ENCODE results near the gene RIOK3.

Gene RIOK3

DNA sequence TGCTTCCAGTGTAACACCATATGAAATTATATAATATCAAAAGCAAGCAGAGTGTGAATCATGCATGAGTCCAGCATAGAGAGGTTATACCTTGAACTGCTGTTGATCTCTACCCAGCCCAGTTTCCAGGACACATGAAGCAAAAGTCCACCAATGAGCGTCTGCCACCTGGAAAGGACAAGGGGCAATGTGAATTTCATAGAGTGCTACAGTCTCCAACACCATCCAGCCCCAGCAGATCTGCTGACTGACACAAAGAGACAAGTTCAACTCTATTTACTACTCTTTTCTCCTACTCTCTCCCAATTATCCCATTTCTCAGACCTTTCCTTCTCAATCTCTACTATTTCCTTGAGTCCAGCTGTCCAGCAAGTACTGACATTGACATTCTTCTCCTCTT is 31.8 kb upstream of the RIOK3 start:
- Histone ChIP-seq H3K4me1 (ENCODE audit: control insufficient read depth, insufficient read depth, low read length) (no peaks in the 10 kb centered on the region), H3K27ac (ENCODE audit: extremely low read depth, low read depth, low read length) (no peak overlapping the region), H3K4me3 (ENCODE audit: low read depth, low read length) (no peak overlapping the region), H3K9me3 (ENCODE audit: control insufficient read depth, insufficient read depth, low read depth, low read length) (no peaks in the 10 kb centered on the region), H3K36me3 (ENCODE audit: control insufficient read depth in 2 of 2, insufficient read depth in 1 of 2, low read length in 2 of 2) (peaks cover 0 to 3% of the 10 kb centered on the region in 2 experiments; a peak in 1 of 3 replicates)
- ChIA-PET POLR2A (no interaction called here), CTCF (no interaction called here)
- TF ChIP-seq RBAK (tag by site-specific recombination; IDR thresholded peaks at IDR 0.05), result no peak

DNA sequence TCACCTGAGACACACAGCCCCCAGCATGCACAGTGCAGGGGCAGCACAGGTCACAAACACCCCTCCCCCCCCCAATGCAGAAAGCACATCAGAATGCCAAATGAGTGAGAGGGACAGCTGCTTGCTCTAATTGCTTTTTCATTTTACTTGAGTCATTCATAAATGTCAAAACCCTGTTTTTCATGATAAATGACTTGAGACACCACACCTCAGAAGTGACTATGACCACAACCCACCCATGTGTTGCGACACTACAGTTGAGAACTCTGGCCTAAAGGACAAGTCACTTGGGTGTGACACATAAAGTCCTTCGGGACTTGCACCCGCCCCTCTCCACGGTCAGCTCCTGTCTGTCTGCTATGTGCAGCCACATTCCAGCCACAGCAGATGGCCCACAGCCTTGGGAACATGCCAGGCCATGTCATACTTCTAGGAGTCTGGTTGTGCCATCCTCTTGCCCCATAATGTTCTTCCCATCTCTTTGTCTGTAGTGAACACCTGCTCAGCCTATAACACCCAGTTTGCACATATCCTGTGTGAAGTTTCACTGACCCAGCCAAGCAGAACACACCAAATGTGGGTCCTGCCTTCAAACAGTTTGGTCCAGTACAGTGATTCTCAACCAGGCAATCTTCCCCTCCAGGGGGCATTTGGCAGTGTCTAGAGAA is 30.2 kb upstream of the RIOK3 start:
- H3K36me3 ChIP-seq (ENCODE audit: control insufficient read depth in 2 of 2, insufficient read depth in 1 of 2, low read length in 2 of 2), result no peaks in the 10 kb centered on the region
- H3K9me3 ChIP-seq (ENCODE audit: control insufficient read depth, insufficient read depth, low read depth, low read length), result no peaks in the 10 kb centered on the region
- ChIA-PET CTCF (interaction anchor here (0.6 to 1.2 kb wide), 4 partner anchors 11 to 439 kb away, joined by 3 to 5 read pairs (median 4); no protein-coding TSS in a partner anchor), POLR2A (no interaction called here)
- H3K4me3 ChIP-seq (ENCODE audit: low read depth, low read length), result no peak overlapping the region
- no peaks in the 10 kb centered on the region for H3K4me1 ChIP-seq (ENCODE audit: control insufficient read depth, insufficient read depth, low read length)
- no peak overlapping the region for H3K27ac ChIP-seq (ENCODE audit: extremely low read depth, low read depth, low read length)
- TF ChIP-seq, protein P1, sequence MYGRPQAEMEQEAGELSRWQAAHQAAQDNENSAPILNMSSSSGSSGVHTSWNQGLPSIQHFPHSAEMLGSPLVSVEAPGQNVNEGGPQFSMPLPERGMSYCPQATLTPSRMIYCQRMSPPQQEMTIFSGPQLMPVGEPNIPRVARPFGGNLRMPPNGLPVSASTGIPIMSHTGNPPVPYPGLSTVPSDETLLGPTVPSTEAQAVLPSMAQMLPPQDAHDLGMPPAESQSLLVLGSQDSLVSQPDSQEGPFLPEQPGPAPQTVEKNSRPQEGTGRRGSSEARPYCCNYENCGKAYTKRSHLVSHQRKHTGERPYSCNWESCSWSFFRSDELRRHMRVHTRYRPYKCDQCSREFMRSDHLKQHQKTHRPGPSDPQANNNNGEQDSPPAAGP (tag by site-specific recombination; IDR thresholded peaks at IDR 0.05), result 0 out of 2 replicates have a peak, but pooled peaks have one; percentile 30
- TF ChIP-seq KLF1 (tag by site-specific recombination; IDR thresholded peaks at IDR 0.05), result peak; percentile 56
- no peak for TF ChIP-seq ZFP41 (tag by site-specific recombination; IDR thresholded peaks at IDR 0.05; ENCODE audit: borderline replicate concordance)
- 0 out of 2 replicates have a peak, but pooled peaks have one; percentile 14 for TF ChIP-seq FEZF1 (tag by site-specific recombination; IDR thresholded peaks at IDR 0.05)

DNA sequence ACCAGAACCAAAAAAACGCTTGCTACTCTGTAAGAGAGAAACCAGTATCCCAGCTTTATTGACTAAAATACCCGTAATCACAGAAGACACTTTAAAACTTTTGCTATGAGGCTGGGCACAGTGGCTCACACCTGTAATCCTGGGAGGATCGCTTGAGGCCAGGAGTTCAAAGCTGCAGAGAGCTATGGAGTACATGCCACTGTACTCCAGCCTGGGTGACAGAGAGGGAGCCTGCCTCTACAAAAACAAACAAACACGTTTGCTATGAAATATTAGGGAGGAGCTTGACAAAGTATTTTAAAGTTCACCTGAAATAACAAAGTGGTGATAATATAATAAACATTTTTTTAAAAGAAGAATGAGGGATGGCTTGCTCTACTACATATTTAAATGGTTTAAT is 28.5 kb upstream of the RIOK3 start:
- H3K4me1 ChIP-seq (ENCODE audit: control insufficient read depth, insufficient read depth, low read length), result no peaks in the 10 kb centered on the region
- H3K27ac ChIP-seq (ENCODE audit: extremely low read depth, low read depth, low read length), result no peak overlapping the region
- H3K36me3 ChIP-seq (ENCODE audit: control insufficient read depth in 2 of 2, insufficient read depth in 1 of 2, low read length in 2 of 2), result peaks cover 0 to 5% of the 10 kb centered on the region in 2 experiments; a peak in 1 of 3 replicates
- POLR2A ChIA-PET, result no interaction called here
- no peaks in the 10 kb centered on the region for H3K9me3 ChIP-seq (ENCODE audit: control insufficient read depth, insufficient read depth, low read depth, low read length)
- CTCF ChIA-PET, result interaction anchor here (0.5 to 1.6 kb wide), 3 partner anchors 13 to 19 kb away, joined by 3 read pairs; no protein-coding TSS in a partner anchor
- H3K4me3 ChIP-seq (ENCODE audit: low read depth, low read length), result no peak overlapping the region
- TF ChIP-seq ZNF544 (tag by site-specific recombination; IDR thresholded peaks at IDR 0.05), result no peak
- TF ChIP-seq ZNF132 (tag by site-specific recombination; IDR thresholded peaks at IDR 0.05; ENCODE audit: borderline replicate concordance), result no peak
- TF ChIP-seq HOXC10 (CRISPR knock-in tag; IDR thresholded peaks at IDR 0.05), result no peak
- TF ChIP-seq, protein P2, sequence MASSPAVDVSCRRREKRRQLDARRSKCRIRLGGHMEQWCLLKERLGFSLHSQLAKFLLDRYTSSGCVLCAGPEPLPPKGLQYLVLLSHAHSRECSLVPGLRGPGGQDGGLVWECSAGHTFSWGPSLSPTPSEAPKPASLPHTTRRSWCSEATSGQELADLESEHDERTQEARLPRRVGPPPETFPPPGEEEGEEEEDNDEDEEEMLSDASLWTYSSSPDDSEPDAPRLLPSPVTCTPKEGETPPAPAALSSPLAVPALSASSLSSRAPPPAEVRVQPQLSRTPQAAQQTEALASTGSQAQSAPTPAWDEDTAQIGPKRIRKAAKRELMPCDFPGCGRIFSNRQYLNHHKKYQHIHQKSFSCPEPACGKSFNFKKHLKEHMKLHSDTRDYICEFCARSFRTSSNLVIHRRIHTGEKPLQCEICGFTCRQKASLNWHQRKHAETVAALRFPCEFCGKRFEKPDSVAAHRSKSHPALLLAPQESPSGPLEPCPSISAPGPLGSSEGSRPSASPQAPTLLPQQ (tag by site-specific recombination; IDR thresholded peaks at IDR 0.05), result no peak
- TF ChIP-seq, protein P3, sequence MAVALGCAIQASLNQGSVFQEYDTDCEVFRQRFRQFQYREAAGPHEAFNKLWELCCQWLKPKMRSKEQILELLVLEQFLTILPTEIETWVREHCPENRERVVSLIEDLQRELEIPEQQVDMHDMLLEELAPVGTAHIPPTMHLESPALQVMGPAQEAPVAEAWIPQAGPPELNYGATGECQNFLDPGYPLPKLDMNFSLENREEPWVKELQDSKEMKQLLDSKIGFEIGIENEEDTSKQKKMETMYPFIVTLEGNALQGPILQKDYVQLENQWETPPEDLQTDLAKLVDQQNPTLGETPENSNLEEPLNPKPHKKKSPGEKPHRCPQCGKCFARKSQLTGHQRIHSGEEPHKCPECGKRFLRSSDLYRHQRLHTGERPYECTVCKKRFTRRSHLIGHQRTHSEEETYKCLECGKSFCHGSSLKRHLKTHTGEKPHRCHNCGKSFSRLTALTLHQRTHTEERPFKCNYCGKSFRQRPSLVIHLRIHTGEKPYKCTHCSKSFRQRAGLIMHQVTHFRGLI (tag by site-specific recombination; IDR thresholded peaks at IDR 0.05), result no peak
- TF ChIP-seq ZNF555 (tag by site-specific recombination; conservative IDR thresholded peaks at IDR 0.05), result no peak
- no peak for TF ChIP-seq ZNF843 (tag by site-specific recombination; IDR thresholded peaks at IDR 0.05)
- no peak for TF ChIP-seq FEZF1 (tag by site-specific recombination; IDR thresholded peaks at IDR 0.05)
- TF ChIP-seq TRIM28 (IDR thresholded peaks at IDR 0.05; ENCODE audit: borderline replicate concordance, low read length), result no peak
- TF ChIP-seq, protein P4, sequence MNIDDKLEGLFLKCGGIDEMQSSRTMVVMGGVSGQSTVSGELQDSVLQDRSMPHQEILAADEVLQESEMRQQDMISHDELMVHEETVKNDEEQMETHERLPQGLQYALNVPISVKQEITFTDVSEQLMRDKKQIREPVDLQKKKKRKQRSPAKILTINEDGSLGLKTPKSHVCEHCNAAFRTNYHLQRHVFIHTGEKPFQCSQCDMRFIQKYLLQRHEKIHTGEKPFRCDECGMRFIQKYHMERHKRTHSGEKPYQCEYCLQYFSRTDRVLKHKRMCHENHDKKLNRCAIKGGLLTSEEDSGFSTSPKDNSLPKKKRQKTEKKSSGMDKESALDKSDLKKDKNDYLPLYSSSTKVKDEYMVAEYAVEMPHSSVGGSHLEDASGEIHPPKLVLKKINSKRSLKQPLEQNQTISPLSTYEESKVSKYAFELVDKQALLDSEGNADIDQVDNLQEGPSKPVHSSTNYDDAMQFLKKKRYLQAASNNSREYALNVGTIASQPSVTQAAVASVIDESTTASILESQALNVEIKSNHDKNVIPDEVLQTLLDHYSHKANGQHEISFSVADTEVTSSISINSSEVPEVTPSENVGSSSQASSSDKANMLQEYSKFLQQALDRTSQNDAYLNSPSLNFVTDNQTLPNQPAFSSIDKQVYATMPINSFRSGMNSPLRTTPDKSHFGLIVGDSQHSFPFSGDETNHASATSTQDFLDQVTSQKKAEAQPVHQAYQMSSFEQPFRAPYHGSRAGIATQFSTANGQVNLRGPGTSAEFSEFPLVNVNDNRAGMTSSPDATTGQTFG (tag by site-specific recombination; IDR thresholded peaks at IDR 0.05; ENCODE audit: borderline replicate concordance), result no peak
- TF ChIP-seq ZNF248 (tag by site-specific recombination; IDR thresholded peaks at IDR 0.05), result no peak
- TF ChIP-seq, protein P5, sequence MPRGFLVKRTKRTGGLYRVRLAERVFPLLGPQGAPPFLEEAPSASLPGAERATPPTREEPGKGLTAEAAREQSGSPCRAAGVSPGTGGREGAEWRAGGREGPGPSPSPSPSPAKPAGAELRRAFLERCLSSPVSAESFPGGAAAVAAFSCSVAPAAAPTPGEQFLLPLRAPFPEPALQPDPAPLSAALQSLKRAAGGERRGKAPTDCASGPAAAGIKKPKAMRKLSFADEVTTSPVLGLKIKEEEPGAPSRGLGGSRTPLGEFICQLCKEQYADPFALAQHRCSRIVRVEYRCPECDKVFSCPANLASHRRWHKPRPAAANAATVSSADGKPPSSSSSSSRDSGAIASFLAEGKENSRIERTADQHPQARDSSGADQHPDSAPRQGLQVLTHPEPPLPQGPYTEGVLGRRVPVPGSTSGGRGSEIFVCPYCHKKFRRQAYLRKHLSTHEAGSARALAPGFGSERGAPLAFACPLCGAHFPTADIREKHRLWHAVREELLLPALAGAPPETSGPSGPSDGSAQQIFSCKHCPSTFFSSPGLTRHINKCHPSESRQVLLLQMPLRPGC (tag by site-specific recombination; IDR thresholded peaks at IDR 0.05), result no peak
- TF ChIP-seq, protein P6, sequence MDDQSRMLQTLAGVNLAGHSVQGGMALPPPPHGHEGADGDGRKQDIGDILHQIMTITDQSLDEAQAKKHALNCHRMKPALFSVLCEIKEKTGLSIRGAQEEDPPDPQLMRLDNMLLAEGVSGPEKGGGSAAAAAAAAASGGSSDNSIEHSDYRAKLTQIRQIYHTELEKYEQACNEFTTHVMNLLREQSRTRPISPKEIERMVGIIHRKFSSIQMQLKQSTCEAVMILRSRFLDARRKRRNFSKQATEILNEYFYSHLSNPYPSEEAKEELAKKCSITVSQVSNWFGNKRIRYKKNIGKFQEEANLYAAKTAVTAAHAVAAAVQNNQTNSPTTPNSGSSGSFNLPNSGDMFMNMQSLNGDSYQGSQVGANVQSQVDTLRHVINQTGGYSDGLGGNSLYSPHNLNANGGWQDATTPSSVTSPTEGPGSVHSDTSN (CRISPR knock-in tag; IDR thresholded peaks at IDR 0.05), result no peak
- TF ChIP-seq, protein P7, sequence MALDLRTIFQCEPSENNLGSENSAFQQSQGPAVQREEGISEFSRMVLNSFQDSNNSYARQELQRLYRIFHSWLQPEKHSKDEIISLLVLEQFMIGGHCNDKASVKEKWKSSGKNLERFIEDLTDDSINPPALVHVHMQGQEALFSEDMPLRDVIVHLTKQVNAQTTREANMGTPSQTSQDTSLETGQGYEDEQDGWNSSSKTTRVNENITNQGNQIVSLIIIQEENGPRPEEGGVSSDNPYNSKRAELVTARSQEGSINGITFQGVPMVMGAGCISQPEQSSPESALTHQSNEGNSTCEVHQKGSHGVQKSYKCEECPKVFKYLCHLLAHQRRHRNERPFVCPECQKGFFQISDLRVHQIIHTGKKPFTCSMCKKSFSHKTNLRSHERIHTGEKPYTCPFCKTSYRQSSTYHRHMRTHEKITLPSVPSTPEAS (tag by site-specific recombination; IDR thresholded peaks at IDR 0.05), result no peak
- no peak for TF ChIP-seq ZNF169 (tag by site-specific recombination; IDR thresholded peaks at IDR 0.05)
- no peak for TF ChIP-seq YY1 (tag by site-specific recombination; IDR thresholded peaks at IDR 0.05)

All from HEK293 (cell line).